ENCODE measurements around the gene KRT36.

The KRT36 gene

GRCh38 chr17:41489531-41489930, at the start of gene KRT36:
Gene KRT36, minus strand, starts transcription at chr17:41489910. Its CDS starts 46 bp downstream, at chr17:41489864.
- DNase-seq (ENCODE audit: low read depth), result no peak
- H3K4me3 ChIP-seq (ENCODE audit: low read depth, low read length), result no peak within 1 kb of the TSS

- no peak overlapping the region for H3K4me3 ChIP-seq (ENCODE audit: low read depth, low read length)
- DNase-seq (ENCODE audit: low read depth), result no peak
These were observed 49.4 kb upstream of the KRT36 start for GRCh38 chr17:41539071-41539492.

DNA sequence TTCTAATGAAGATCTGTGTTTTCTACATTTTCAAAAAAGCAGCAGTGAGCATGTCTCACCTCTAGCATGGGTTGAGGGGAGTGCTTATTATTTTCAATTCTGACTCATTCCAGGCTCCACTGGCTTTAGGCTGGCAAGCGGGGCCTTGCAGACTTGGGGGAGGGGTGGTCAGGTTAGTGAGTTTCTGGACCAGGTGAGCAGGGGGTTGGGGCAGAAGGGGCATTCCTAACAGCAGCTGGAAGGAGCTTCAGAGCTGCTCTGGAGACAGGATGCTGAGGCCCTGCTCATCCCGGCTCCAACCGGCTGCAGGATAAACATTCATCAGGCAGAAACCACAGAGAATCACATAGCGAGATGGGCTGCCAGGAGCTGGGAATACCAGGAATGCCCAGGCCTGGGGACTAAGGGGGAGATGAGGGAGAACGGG, 48.9 kb upstream of the KRT36 start:
- H3K4me3 ChIP-seq (ENCODE audit: low read depth, low read length), result no peak overlapping the region
- DNase-seq (ENCODE audit: low read depth), result no peak

DNA sequence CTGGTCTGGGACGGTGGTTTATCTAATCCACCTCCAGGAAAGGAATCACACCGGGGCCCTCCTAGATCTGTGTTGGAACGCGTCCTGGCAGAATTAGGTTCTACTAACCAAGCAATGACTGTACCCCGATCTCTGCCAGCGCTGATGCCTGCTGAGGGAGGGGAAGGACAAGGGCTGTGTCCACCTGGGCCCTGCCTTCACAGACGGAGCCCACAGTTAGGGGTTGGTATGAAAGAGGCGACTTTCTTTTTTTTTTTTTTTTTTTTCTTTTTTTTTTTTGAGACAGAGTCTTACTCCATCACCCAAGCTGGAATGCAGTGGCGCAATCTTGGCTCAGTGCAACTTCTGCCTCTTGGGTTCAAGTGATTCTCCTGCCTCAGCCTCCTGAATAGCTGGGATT, 48.3 kb upstream of the KRT36 start:
- H3K4me3 ChIP-seq (ENCODE audit: low read depth, low read length), result no peak overlapping the region
- no peak for DNase-seq (ENCODE audit: low read depth)

DNA sequence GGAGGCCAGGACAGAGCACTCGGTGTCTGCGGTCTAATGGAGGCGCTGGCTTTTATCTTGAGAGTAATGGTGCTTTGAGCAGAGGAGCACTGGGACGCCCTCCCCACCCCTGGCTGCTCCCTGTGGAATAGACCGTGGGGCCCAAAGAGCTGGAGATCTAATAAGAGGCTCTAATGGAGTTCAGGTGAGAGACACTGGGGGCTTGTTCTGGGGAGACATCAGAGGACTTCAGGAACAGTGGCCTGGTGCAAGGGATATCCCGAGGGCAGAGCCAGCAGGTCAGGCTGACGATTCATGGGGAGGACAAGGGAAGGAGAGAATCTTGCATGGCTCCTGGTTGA, 47.9 kb upstream of the KRT36 start:
- DNase-seq (ENCODE audit: low read depth), result no peak
- H3K4me3 ChIP-seq (ENCODE audit: low read depth, low read length), result no peak overlapping the region

GRCh38 chr17:41536741-41537613, 47.3 kb upstream of the KRT36 start:
- no peak for DNase-seq (ENCODE audit: low read depth)
- H3K4me3 ChIP-seq (ENCODE audit: low read depth, low read length), result no peak overlapping the region

DNA sequence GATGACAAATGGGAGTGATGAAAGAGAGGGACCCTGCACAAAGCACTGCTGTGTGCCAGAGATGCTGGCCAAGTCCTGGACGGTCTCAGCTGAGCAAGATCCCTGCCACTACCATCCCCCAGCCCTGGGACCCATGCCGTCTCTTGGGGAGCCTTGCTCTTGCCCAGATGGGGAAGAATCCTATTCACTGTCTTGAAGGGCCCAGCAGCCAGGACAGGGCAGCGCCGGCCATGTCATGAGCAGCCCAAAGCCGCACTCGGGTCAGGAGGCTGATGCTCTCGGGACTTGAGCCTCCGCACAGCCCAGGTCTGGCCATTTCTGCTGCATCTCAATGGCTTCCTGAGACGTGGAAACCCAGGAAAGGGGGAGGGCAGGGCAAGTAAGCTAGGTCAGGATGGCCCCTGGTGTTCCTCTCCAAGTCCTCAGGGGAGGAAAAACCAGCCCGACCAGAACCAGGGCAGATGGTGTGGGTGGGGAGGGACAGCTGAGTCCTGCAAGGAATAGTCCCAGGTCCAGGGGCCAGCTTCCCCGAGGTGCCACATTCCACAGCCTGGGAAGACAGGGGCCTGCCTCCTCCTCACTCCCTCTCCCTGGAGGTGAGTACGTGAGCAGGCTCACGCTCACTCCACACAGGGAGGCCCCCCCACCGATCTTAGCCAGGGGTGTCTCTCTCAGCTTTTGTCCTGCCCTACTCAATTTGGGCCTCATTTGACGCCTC, 46.2 kb upstream of the KRT36 start:
- no peak for DNase-seq (ENCODE audit: low read depth)
- H3K4me3 ChIP-seq (ENCODE audit: low read depth, low read length), result no peak overlapping the region

DNA sequence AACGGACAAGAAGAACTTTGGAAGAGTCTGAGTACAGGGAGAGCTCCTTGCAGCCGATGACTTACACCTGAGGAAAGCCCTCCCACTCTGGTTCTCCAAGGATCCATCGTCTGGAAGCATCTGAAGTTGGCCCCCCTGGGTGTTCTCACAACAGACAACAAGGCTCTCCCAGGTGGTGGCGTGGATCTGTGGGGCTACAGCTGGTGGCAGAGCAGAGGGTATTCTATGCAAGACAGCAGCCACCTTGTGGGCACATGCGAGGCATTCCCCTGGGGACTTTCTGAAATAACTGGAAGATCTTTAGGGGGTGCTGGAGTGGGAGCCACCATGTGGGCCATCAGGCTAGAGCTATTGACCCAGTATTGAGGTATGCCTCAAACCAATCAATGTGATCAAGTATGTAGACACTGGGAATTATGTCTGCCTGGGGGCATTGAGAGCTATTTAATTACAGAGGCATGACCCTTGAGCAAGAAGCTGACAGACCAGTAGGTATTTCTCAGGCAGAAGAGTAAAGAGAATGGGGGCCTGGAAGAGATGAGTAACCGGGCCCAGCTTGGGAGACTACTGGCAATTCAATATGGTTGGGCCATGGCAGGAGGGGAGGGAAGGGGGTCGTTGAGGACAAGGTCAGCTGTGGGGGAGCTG, 45.3 kb upstream of the KRT36 start:
- no peak overlapping the region for H3K4me3 ChIP-seq (ENCODE audit: low read depth, low read length)
- DNase-seq (ENCODE audit: low read depth), result no peak

DNA sequence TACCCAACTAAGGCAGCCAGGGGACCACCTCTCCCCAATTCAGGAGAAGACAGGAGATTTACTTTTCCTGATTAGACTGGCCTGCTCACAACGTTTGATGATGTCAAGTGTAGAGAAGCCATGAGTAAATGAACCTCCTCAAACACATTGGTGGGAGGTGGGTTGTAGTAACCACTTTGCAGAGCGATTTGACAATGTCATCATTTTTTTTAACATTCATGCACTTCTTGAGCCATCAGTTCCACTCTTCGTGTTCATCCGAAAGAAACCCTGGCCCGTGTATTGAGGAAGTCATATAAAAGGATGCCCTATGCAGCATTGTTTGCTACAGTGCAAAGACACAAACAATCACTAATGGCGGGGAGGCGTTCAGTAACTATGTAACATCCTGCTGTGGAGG, 43.9 kb upstream of the KRT36 start:
- DNase-seq (ENCODE audit: low read depth), result no peak
- H3K4me3 ChIP-seq (ENCODE audit: low read depth, low read length), result no peak overlapping the region

- H3K4me3 ChIP-seq (ENCODE audit: low read depth, low read length), result no peak overlapping the region
- no peak for DNase-seq (ENCODE audit: low read depth)
These were observed 43.3 kb upstream of the KRT36 start for GRCh38 chr17:41532947-41533570.

GRCh38 chr17:41531993-41532392, 42.3 kb upstream of the KRT36 start:
- no peak overlapping the region for H3K4me3 ChIP-seq (ENCODE audit: low read depth, low read length)
- DNase-seq (ENCODE audit: low read depth), result no peak

- H3K4me3 ChIP-seq (ENCODE audit: low read depth, low read length), result no peak overlapping the region
- peak; percentile 31 for DNase-seq (ENCODE audit: low read depth)
These were observed 40.6 kb upstream of the KRT36 start for GRCh38 chr17:41530062-41531048.

DNA sequence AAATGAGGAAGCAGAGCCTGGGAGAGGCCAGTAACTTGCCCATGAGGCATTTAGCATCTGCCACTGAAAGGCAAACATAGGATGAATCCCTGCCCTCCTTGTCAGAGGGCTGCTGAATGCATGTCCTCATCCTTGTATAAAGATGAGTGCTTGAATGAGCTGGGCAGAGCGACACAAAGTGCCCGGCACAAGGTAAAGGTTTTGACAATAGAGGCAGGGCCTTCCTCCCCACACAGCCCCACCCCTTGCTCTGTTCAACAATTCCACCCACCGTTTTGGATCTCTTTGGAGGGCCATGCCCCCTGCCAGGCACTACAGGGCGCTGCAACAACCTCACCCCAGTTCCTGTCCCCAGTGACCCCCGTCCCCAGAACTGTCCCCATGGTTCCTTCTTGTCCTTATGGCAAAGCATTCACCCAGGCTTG, 39.8 kb upstream of the KRT36 start:
- DNase-seq (ENCODE audit: low read depth), result no peak
- no peak overlapping the region for H3K4me3 ChIP-seq (ENCODE audit: low read depth, low read length)

DNA sequence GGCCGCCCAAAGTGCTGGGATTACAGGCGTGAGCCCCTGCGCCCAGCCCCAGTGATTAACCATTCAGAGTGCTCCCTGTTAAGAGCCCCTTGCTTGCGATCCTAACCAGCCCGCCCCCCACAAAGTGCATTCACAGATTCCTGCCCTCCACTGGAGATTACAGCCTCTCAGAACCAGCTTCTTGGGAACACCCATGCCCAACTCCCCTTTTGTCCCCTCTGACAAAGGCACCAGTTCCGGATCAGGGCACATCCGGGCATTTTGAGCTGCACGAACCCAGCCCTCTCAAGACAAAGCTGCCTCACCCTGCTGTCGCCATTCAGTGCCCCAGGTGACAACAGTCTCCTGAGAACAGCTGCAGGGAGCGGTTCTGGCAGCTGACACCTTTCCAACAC, 39.2 kb upstream of the KRT36 start:
- no peak overlapping the region for H3K4me3 ChIP-seq (ENCODE audit: low read depth, low read length)
- no peak for DNase-seq (ENCODE audit: low read depth)

- DNase-seq (ENCODE audit: low read depth), result no peak
- peak overlapping the region; percentile 44 for H3K4me3 ChIP-seq (ENCODE audit: low read depth, low read length)
These were observed 37.6 kb upstream of the KRT36 start for GRCh38 chr17:41527063-41528023.

DNA sequence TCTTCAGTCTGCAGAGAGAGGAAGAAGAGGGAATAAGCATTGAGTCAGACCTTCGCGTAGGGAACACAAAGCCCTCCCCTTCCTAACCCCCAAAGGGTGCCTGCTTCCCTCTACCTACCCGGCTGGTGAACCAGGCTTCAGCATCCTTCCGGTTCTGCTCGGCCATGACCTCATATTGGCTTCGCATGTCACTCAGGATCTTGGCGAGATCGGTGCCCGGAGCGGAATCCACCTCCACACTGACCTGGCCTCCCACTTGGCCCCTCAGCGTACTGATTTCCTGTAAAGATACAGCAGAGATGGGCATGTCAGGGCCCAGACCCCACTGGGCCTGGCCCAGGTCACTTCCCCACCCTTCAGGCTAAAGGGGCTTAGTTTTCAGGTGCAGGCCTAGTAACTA, 34.6 kb upstream of the KRT36 start:
- no peak for DNase-seq (ENCODE audit: low read depth)
- no peak overlapping the region for H3K4me3 ChIP-seq (ENCODE audit: low read depth, low read length)

GRCh38 chr17:41523787-41524186, 34.1 kb upstream of the KRT36 start:
- no peak for DNase-seq (ENCODE audit: low read depth)
- H3K4me3 ChIP-seq (ENCODE audit: low read depth, low read length), result no peak overlapping the region

DNA sequence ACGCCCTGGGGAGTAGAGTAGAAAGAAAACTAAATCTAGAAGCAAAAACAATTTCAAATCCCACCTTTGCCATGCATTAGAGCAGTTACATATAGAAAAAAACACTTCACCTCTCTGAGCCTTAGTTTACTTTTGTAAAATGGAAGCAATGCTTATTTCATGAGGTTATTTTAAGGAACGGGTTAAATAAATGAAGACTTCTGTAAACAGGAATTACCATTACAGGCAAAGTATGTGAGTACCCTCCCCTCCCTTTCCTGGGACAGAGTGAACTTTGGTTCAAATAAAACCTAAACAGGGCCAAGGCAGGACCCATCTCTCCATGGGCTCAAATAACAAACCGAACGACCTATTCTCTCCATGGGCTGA, 33.5 kb upstream of the KRT36 start:
- H3K4me3 ChIP-seq (ENCODE audit: low read depth, low read length), result no peak overlapping the region
- no peak for DNase-seq (ENCODE audit: low read depth)

Measured in skeletal muscle cell (primary cell).